H54 (cell line): ENCODE data around the gene DMRT1.

Experiments
- DNase-seq: peaks from one replicate; pipeline ENCODE4 v3.0.0; 2011; ENCODE audit warnings: low spot score, mixed read lengths; ENCODE audit not compliant: insufficient read length
- FAIRE-seq: peaks from 3 replicates; lab custom pipeline; 2011; peaks lifted over from hg19 to GRCh38; lab: Jason Lieb, UNC
- POLR2A ChIP-seq: IDR thresholded peaks from 2 replicates; pipeline ENCODE4 v1.6.1; 2011; ENCODE audit warnings: low read depth, mild to moderate bottlenecking, low read length

DMRT1 gene

DNA sequence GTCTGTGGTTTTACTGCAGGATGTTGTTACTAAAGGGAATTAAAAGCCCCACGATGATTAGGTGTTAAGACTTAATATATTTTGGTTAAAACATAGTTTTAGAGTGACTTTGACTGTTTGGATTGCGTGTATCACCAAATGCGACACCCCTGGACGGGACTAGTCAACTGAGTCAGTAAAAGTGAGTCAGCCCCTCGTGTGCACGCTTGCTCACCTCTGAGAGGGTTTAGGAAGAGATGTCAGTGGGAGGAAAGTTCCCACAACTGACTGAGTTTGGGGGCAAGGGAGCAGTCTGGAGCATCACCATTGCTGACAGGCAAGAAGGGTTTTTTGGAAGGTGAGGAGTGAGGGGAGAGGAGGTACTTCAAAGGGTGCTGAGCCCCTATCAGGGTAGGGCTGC lies 120.5 kb downstream of the DMRT1 start:
- no peak for DNase-seq
- no peak for FAIRE-seq
- no peak for TF ChIP-seq POLR2A

DNA sequence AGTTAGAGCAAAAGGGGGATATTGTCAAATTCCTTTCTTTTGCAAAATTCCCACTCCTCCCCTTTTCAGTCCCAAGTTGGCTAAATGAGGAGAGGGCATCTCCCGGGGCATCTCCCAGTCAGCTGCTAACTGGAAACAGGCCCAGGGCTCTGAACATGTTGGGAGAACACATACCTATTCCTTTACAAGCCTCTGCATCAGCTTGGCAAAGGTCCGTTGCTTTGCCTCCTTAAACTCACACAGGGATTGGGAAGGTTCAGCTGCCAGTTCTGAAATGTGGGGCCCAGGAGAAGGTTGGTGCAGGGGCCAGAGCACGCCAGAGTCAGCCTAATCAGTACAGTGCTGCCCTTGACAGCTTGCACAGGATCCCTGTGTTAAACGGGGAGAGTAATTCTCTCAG lies 124.0 kb downstream of the DMRT1 start:
- DNase-seq (no peak), FAIRE-seq (no peak)
- no peak for TF ChIP-seq POLR2A

DNA sequence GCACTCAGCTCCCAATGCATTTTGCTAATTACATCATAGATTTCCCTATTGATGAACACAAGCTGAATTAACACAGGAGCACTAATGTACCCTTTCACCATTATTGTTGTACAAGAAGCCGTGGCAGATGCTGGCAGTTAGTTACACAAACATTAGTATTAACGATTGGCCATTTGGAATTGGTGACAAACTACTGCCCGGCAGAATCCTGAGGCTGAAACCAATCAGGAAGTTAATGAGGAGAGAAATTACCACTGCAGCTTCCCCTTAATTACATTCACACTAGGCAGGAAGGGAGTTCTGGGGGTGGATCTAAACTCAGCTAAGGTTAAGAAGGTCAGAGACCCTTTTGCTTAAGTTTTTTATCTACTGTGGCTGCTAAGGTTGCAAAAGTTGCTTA lies 125.4 kb downstream of the DMRT1 start:
- FAIRE-seq = no peak
- no peak for DNase-seq
- no peak for TF ChIP-seq POLR2A

DNA sequence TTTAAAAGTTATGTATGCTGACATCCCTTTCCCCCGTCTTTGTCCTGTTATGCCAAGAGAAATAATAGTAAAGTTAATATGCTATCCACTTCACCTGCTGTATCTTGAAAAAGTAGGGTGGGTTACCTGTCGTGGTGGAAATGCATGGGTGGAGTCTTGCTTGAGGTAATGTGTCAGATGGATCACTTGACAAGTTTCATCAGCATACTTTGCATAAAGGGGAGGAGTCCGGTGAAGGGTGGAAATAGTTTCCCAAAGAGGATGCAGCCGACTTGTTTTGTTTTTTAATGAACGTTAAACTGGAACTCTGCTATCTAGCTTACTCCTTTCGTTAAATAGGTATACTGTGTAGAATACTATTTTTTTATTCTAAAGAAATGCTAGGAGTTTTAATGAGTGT lies 125.9 kb downstream of the DMRT1 start:
- TF ChIP-seq POLR2A = no peak
- no peak for DNase-seq
- no peak for FAIRE-seq

DNA sequence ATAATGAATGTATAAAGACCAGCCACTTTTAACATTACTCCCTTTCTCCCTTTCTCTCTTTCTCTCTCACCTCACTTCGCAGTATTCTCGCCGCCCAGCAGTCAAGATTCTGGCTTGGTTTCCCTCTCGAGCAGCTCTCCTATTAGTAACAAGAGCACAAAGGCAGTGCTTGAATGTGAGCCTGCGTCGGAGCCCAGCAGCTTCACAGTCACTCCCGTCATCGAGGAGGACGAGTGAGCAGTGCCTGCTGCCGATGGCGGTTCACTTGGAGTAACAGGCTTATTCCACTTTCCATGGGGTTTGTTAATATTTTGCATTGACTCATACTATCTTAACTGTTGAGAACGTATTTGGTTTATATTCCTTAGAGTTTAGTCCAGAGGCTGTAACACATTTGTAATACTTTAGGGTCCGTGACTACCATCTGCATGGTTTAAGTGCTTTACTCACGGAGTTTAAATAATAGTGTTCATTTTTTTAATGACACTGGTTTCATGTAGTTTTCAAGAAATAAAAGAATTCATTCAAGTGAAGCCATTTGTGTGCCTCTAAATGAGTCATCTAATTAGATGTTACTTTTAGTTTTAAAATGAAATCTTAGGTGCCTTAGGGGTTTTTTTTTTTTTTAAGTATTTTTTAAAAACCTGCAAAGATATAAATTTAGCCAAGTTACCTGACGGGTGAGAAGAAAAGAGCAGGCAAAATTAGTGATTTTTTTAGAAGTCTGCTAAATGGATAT lies 126.6 kb downstream of the DMRT1 start:
- no peak for DNase-seq
- TF ChIP-seq POLR2A = no peak
- no peak for FAIRE-seq

DNA sequence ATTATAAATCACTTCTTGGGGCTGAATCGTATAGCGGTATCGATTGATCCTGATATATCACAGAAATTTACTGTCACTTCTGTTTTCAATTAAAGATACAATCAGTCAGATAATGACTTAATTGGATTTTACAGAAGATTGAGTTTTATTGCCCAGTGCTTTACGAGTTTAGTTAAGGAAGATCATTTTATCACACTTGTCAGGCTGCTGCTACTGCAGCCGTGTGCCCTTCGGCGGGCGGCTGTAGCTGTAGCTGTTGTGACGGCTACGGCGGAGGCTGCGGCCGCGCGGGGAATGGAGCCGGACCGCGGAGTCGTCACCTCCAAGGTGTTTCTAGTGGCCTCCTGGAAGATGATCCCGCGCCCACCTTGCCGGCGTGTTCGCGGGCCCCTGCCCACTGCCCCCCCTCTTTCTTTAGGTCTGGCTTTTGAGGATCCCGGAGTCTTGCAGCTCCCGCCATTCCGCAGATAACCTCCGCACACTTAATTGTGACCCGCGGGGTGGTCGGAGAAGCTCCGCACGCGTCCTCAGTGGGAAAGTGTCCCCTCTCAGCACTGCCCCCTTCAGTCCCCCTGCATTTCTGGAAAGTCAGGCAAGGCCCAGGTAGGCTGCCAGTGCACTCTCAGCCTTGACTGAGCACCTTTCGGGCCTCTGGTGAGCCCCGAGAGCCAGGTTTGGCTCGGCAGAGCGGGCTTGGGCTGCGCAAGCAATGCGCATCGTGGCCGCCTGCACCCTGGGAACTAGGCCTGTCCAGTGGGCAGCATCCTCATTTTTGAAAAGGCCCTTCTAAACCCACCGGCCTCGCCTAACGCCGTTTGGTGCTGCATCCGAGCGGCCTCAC lies 128.0 kb downstream of the DMRT1 start:
- TF ChIP-seq POLR2A = no peak
- FAIRE-seq = no peak
- DNase-seq = no peak

DNA sequence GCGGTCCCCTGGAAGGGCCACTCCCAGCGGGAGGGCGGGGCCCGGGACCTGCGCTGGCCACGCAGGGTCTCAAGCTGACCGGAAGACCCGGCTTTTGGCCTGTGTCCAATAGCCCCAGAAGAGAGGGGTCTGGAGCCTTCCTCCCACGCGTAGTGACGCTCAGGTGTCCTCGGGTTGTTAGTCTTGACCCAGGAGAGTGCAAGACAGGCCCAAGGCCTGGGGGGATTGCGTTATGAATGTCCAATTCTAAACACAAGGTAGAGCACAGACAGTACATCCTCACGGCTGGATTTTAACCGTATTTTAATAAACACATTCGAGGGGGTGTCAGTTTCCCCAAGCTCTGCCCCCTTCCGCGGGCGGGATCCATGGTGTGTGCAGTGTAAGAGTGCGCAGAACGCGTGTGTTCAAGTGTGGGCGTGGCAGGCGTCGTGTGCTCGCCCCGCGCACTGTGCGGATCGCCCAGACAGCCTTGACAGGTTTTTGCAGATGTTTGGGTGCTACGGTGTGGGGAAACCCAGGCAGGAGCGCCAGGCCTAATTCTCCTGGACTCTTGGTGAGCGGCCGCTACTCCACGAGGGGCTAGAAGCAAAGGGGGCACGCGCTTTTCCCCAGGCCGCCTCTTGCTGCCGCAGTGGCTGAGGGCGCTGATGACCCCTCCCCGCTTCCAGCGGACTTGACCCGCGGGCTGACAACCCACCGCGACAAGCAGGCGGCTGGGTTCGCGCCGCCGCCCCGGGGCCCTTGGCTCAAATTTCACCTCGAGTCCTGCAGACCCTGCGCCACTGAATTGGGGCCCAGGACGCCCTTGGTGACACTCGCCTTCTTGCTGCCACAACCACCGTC lies 128.9 kb downstream of the DMRT1 start:
- DNase-seq = no peak
- TF ChIP-seq POLR2A = no peak
- FAIRE-seq = no peak

DNA sequence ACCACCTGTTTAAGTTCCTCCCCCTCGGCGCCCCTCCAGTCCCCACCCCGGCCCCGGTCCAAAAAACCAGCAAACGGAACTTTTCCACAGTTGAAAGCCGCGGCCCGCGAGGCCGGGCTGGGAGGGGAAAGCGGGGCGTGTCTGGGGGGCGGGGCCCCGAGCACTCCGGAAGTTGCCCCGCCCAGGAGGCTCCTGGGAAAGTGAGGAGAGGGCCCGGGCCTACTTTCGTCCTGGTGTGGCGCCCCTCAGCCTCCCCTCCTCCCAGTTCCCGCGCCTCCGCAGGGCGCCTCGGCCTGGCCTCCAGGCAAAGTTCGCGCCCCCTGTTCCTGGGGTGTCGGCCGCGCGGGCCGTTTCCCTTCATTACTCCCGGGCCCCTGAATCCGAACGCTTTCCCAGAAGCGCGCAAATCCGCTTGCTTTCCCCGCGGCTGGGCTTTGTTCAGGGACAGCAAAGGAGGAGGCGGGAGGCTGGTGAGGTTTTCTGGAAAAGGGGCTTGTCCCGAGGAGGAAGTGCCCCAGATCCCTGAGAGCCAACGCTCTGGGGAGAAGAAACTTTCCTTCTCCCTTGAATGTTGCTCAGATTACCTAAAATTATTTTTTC lies 130.5 kb downstream of the DMRT1 start:
- FAIRE-seq (no peak), DNase-seq (no peak)
- TF ChIP-seq POLR2A = no peak

DNA sequence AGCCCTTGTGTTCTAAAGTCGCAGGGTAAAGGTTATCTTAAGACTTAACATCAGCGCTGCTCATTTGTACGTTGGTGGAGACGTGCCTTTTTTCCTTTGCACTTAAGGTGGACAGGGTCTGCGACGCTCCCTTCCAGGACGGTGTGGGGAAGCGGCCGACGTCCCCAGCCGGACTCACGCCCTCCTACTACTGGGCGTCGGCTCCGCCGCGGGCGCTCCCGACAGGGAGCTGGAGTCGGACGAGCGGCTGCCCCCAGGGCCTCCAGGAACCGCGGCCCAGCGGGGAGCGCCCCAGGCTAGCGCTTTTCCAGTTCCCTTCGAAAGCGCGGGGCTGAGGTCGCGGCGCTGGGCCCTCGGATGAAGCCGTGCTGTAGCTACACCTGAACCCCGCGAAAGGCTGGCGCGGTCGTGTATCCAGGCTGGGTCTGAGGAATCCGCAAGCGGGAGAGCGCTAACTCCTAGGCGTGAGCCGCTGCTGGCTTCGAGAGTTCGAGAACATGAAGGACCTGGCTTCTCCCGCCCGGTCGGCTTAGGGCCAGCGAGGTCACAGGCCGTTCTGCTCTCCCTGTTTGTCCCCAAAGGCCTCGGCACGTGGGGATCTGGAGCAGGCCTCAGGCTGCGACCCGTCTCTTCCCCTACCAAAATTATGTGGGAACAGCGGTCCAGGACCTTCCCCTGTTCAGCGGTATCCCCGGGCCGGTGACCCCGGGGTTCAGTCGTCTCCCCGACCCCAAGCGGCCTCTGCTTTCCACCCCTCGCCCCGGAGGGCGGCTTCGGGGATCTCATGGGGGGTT lies 131.2 kb downstream of the DMRT1 start:
- FAIRE-seq (no peak), DNase-seq (no peak)
- TF ChIP-seq POLR2A = no peak

DNA sequence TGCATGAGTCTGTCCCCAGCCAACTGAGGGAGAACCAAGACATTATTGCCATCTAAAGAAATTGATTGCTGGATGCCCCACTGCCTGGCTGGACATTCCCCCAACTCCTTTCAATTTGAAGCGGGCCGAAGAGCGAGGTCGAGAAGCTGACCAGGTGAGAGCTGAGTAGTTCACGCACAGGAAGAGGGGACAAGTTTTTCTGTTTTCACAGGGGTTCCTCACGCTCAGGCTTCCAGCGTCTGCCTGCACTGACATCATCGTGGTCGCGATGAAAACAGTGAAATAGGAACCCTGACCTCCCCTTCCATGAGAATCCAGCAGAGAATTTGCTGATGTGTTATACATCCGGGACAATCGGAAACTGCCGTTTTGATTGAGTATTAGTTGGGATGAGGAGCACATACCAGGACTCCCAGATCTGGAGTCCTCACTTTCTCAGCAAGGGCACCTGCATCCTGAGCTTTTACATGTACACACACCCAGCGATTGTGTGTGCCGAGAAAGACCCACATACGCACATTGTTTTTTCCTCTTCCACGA lies 131.9 kb downstream of the DMRT1 start:
- FAIRE-seq (no peak), DNase-seq (no peak)
- TF ChIP-seq POLR2A = no peak

DNA sequence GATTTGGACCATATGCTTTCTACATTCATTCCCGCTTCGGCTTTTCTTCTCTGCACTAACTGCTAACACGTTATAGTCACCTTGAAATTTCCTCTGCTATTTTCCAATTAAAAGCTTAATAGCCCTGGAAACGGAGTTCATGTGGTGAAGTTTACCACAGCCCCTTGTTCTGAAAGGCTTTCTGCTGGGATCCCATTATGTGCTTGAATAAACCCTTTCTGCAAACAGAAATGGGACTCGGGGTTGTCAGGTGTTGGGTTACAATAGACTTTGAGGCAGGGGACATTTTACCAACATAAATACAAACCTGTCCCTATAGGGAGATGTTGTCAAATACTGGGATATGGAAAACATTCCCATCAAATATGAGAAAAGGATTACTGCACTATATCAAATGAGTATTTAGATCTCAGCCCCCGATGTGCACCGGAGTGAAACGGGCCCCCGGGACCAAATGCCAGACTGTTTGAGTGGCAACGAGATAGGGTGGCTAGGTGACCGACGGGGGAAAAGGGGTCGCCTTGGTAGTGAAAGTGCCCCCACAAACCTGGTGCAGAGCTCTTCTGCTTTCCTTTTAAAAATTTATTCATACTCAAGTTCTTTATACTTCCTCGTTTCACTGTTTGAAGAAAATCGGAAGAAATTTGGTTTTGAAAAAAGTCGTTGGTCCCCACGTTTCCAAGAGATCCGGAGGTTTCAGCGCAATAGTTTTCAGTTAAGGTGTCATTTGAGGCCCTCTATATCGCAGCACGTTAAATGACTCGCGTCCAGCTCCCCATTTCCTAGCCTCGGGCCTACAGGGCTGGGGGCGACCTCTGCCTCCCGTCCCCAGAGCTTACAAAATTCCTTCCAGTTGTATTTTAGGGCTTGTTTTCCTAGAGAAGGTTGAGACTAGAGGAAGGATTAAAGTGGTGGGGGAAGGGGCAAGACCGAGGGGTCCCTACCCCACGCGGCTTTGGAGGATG lies 132.8 kb downstream of the DMRT1 start:
- no peak for FAIRE-seq
- TF ChIP-seq POLR2A = no peak
- no peak for DNase-seq

DNA sequence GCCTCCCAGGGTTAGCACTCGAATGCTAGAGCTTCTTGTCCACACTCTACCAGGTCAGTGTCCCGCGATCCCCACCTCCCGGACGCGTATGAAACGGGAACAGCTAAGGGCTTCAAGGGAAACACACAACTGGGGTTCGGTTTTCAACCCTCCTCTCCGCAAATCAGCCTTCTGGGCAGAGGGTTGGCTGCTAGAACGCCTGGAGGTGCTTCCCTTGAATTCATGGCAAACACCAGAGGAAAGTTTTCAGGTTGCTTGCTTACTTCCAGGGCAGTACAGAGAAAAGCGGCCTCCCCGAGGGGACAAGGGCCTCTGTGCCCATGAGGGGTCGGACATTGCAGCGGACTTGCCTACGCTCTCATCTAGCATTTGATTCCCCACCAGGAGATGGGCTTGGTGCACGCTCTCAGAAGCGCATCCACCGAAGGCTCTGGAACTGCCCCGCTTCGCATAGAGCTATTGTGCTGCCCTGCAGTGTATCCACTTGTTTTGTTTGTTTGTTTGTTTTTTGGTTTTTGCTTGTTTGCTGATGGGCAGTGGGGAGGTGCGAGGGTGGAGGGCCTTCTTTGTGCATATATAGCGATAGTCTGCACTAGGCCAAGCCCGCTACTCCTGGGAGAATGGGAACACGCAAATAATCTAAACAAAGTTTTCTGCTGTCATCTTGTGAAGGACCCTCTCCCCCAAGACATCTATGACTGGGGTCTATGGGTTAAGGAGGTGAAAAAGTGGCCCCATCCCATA lies 133.7 kb downstream of the DMRT1 start:
- no peak for DNase-seq
- no peak for FAIRE-seq
- TF ChIP-seq POLR2A = no peak
